ENCODE results near the gene ADAM29. TPM values are rescaled to one million over a fixed set of nuclear protein-coding genes. Genes with fewer than 3 reads are reported as not detected.
"Not testable (repeated sequence)": the region's sequence is repeated elsewhere in the genome, so short reads cannot be mapped to it uniquely, and the experiment has no call there.

Gene ADAM29
- total RNA-seq = not detected
- total RNA-seq (2013) = 0.11 TPM
- 0 to 0.28 (median 0) reads per million in 29 experiments for total RNA-seq

GRCh38 chr4:174918058-174918457 lies at the start of gene ADAM29:
TSS of gene ADAM29 (plus strand) at chr4:174918358. CDS start at chr4:174975526, 57,168 bp downstream.
- H3K27ac ChIP-seq (ENCODE audit: low read length) = no peak within 1 kb of the TSS
- Mint-ChIP-seq H3K27me3 (no peaks in the 10 kb centered on the region), H3K4me3 (no peak within 1 kb of the TSS), H3K4me1 (no peaks in the 10 kb centered on the region), H3K9me3 (peaks cover 6 to 8% (median 6%) of the 10 kb centered on the region in 3 donors), H3K36me3 (no peaks in the 10 kb centered on the region), H3K27ac (no peak within 1 kb of the TSS)
- DNase-seq (no peak), ATAC-seq (replicated peaks in 1 of 4) (no peak)
- no CpG with 5 or more reads among the region's 5 CpGs for WGBS (ENCODE audit: insufficient coverage)
- H3K27me3 ChIP-seq (replicated peaks in 1 of 2; ENCODE audit: control insufficient read depth in 2 of 2, extremely low read depth in 1 of 2, insufficient read depth in 2 of 2, low read length in 1 of 2) = no peaks in the 10 kb centered on the region
- H3K9me3 ChIP-seq = no peaks in the 10 kb centered on the region
- no peaks in the 10 kb centered on the region for H3K36me3 ChIP-seq (ENCODE audit: control insufficient read depth in 2 of 2, extremely low read depth in 1 of 2, insufficient read depth in 1 of 2, low read length in 1 of 2)
- H3K4me3 ChIP-seq (ENCODE audit: control insufficient read depth in 1 of 2, extremely low read depth in 1 of 2, low read length in 1 of 2) = no peak within 1 kb of the TSS
- CTCF ChIA-PET = no interaction called here
- POLR2A ChIA-PET = interaction anchor here in 1 of 2 donors (0.6 kb wide), 1 partner anchor 26 kb away, joined by 3 read pairs; no protein-coding TSS in a partner anchor
- no peaks in the 10 kb centered on the region for H3K4me1 ChIP-seq (ENCODE audit: control insufficient read depth in 1 of 2, extremely low read depth in 1 of 2, insufficient read depth in 2 of 2, low read length in 2 of 2)

GRCh38 chr4:174869339-174869738 lies 48.8 kb upstream of the ADAM29 start:
- no peaks in the 10 kb centered on the region for H3K27me3 ChIP-seq (replicated peaks in 1 of 2; ENCODE audit: control insufficient read depth in 2 of 2, extremely low read depth in 1 of 2, insufficient read depth in 2 of 2, low read length in 1 of 2)
- Mint-ChIP-seq H3K27me3 (no peaks in the 10 kb centered on the region), H3K27ac (no peak overlapping the region), H3K4me3 (no peak overlapping the region), H3K4me1 (no peaks in the 10 kb centered on the region), H3K9me3 (peaks cover 0 to 9% (median 5%) of the 10 kb centered on the region in 3 donors), H3K36me3 (no peaks in the 10 kb centered on the region)
- DNase-seq = no peak
- ChIA-PET POLR2A (no interaction called here), CTCF (no interaction called here)
- H3K27ac ChIP-seq (ENCODE audit: low read length) = no peak overlapping the region
- no peaks in the 10 kb centered on the region for H3K9me3 ChIP-seq
- H3K4me3 ChIP-seq (ENCODE audit: control insufficient read depth in 1 of 2, extremely low read depth in 1 of 2, low read length in 1 of 2) = no peak overlapping the region
- H3K4me1 ChIP-seq (ENCODE audit: control insufficient read depth in 1 of 2, extremely low read depth in 1 of 2, insufficient read depth in 2 of 2, low read length in 2 of 2) = no peaks in the 10 kb centered on the region
- ATAC-seq (replicated peaks in 1 of 4) = no peak
- WGBS (ENCODE audit: insufficient coverage) = 93% methylated on average over 3 of the region's 3 CpGs
- H3K36me3 ChIP-seq (ENCODE audit: control insufficient read depth in 2 of 2, extremely low read depth in 1 of 2, insufficient read depth in 1 of 2, low read length in 1 of 2) = no peaks in the 10 kb centered on the region

GRCh38 chr4:174870311-174870710 lies 47.8 kb upstream of the ADAM29 start:
- Mint-ChIP-seq H3K27ac (no peak overlapping the region), H3K36me3 (no peaks in the 10 kb centered on the region), H3K27me3 (no peaks in the 10 kb centered on the region), H3K4me3 (no peak overlapping the region), H3K9me3 (peaks cover 0 to 12% (median 8%) of the 10 kb centered on the region in 3 donors), H3K4me1 (no peaks in the 10 kb centered on the region)
- ATAC-seq (replicated peaks in 1 of 4) = no peak
- no peaks in the 10 kb centered on the region for H3K36me3 ChIP-seq (ENCODE audit: control insufficient read depth in 2 of 2, extremely low read depth in 1 of 2, insufficient read depth in 1 of 2, low read length in 1 of 2)
- no peaks in the 10 kb centered on the region for H3K27me3 ChIP-seq (replicated peaks in 1 of 2; ENCODE audit: control insufficient read depth in 2 of 2, extremely low read depth in 1 of 2, insufficient read depth in 2 of 2, low read length in 1 of 2)
- CTCF ChIA-PET = no interaction called here
- H3K27ac ChIP-seq (ENCODE audit: low read length) = no peak overlapping the region
- WGBS (ENCODE audit: insufficient coverage) = 63% methylated on average over 1 of the region's 2 CpGs
- no peak overlapping the region for H3K4me3 ChIP-seq (ENCODE audit: control insufficient read depth in 1 of 2, extremely low read depth in 1 of 2, low read length in 1 of 2)
- POLR2A ChIA-PET = no interaction called here
- no peaks in the 10 kb centered on the region for H3K4me1 ChIP-seq (ENCODE audit: control insufficient read depth in 1 of 2, extremely low read depth in 1 of 2, insufficient read depth in 2 of 2, low read length in 2 of 2)
- no peak for DNase-seq
- no peaks in the 10 kb centered on the region for H3K9me3 ChIP-seq

GRCh38 chr4:174871407-174871806 lies 46.8 kb upstream of the ADAM29 start:
- H3K4me3 ChIP-seq (ENCODE audit: control insufficient read depth in 1 of 2, extremely low read depth in 1 of 2, low read length in 1 of 2) = no peak overlapping the region
- no peaks in the 10 kb centered on the region for H3K9me3 ChIP-seq
- no peaks in the 10 kb centered on the region for H3K4me1 ChIP-seq (ENCODE audit: control insufficient read depth in 1 of 2, extremely low read depth in 1 of 2, insufficient read depth in 2 of 2, low read length in 2 of 2)
- no peaks in the 10 kb centered on the region for H3K27me3 Mint-ChIP-seq
- H3K9me3 Mint-ChIP-seq = peaks cover 0 to 11% (median 8%) of the 10 kb centered on the region in 3 donors
- ChIA-PET POLR2A (no interaction called here), CTCF (no interaction called here)
- no peaks in the 10 kb centered on the region for H3K27me3 ChIP-seq (replicated peaks in 1 of 2; ENCODE audit: control insufficient read depth in 2 of 2, extremely low read depth in 1 of 2, insufficient read depth in 2 of 2, low read length in 1 of 2)
- H3K27ac ChIP-seq (ENCODE audit: low read length) = no peak overlapping the region
- no peak overlapping the region for H3K4me3 Mint-ChIP-seq
- H3K36me3 Mint-ChIP-seq = no peaks in the 10 kb centered on the region
- H3K4me1 Mint-ChIP-seq = no peaks in the 10 kb centered on the region
- ATAC-seq (replicated peaks in 1 of 4) (no peak), DNase-seq (no peak)
- H3K36me3 ChIP-seq (ENCODE audit: control insufficient read depth in 2 of 2, extremely low read depth in 1 of 2, insufficient read depth in 1 of 2, low read length in 1 of 2) = no peaks in the 10 kb centered on the region
- H3K27ac Mint-ChIP-seq = no peak overlapping the region

GRCh38 chr4:174873146-174873545 lies 45.0 kb upstream of the ADAM29 start:
- no CpG with 5 or more reads among the region's 4 CpGs for WGBS (ENCODE audit: insufficient coverage)
- ATAC-seq (replicated peaks in 1 of 4); H3K27me3 ChIP-seq (replicated peaks in 1 of 2; ENCODE audit: control insufficient read depth in 2 of 2, extremely low read depth in 1 of 2, insufficient read depth in 2 of 2, low read length in 1 of 2); H3K27ac ChIP-seq (ENCODE audit: low read length); H3K4me3 ChIP-seq (ENCODE audit: control insufficient read depth in 1 of 2, extremely low read depth in 1 of 2, low read length in 1 of 2); H3K4me1 Mint-ChIP-seq; POLR2A ChIA-PET; H3K9me3 ChIP-seq; H3K27me3 Mint-ChIP-seq; H3K4me3 Mint-ChIP-seq; DNase-seq; CTCF ChIA-PET; H3K4me1 ChIP-seq (ENCODE audit: control insufficient read depth in 1 of 2, extremely low read depth in 1 of 2, insufficient read depth in 2 of 2, low read length in 2 of 2); H3K36me3 Mint-ChIP-seq; H3K27ac Mint-ChIP-seq; H3K36me3 ChIP-seq (ENCODE audit: control insufficient read depth in 2 of 2, extremely low read depth in 1 of 2, insufficient read depth in 1 of 2, low read length in 1 of 2): not testable (repeated sequence)
- peaks cover 3 to 18% (median 6%) of the 10 kb centered on the region in 3 donors for H3K9me3 Mint-ChIP-seq

GRCh38 chr4:174873931-174874330 lies 44.2 kb upstream of the ADAM29 start:
- no peak overlapping the region for H3K4me3 Mint-ChIP-seq
- POLR2A ChIA-PET = no interaction called here
- H3K4me3 ChIP-seq (ENCODE audit: control insufficient read depth in 1 of 2, extremely low read depth in 1 of 2, low read length in 1 of 2) = no peak overlapping the region
- WGBS (ENCODE audit: insufficient coverage) = no CpG with 5 or more reads among the region's 1 CpG
- H3K27me3 ChIP-seq (replicated peaks in 1 of 2; ENCODE audit: control insufficient read depth in 2 of 2, extremely low read depth in 1 of 2, insufficient read depth in 2 of 2, low read length in 1 of 2) = no peaks in the 10 kb centered on the region
- no peaks in the 10 kb centered on the region for H3K36me3 ChIP-seq (ENCODE audit: control insufficient read depth in 2 of 2, extremely low read depth in 1 of 2, insufficient read depth in 1 of 2, low read length in 1 of 2)
- peaks cover 3 to 18% (median 6%) of the 10 kb centered on the region in 3 donors for H3K9me3 Mint-ChIP-seq
- no peak overlapping the region for H3K27ac ChIP-seq (ENCODE audit: low read length)
- H3K9me3 ChIP-seq = no peaks in the 10 kb centered on the region
- CTCF ChIA-PET = interaction anchor here in 1 of 2 donors (0.7 kb wide), 1 partner anchor 745 kb away, joined by 3 read pairs; no protein-coding TSS in a partner anchor
- H3K4me1 ChIP-seq (ENCODE audit: control insufficient read depth in 1 of 2, extremely low read depth in 1 of 2, insufficient read depth in 2 of 2, low read length in 2 of 2) = no peaks in the 10 kb centered on the region
- H3K27ac Mint-ChIP-seq = no peak overlapping the region
- no peaks in the 10 kb centered on the region for H3K36me3 Mint-ChIP-seq
- DNase-seq = no peak
- no peaks in the 10 kb centered on the region for H3K4me1 Mint-ChIP-seq
- H3K27me3 Mint-ChIP-seq = no peaks in the 10 kb centered on the region
- ATAC-seq (replicated peaks in 1 of 4) = no peak

- H3K27me3 ChIP-seq (replicated peaks in 1 of 2; ENCODE audit: control insufficient read depth in 2 of 2, extremely low read depth in 1 of 2, insufficient read depth in 2 of 2, low read length in 1 of 2) = no peaks in the 10 kb centered on the region
- no peaks in the 10 kb centered on the region for H3K36me3 Mint-ChIP-seq
- H3K36me3 ChIP-seq (ENCODE audit: control insufficient read depth in 2 of 2, extremely low read depth in 1 of 2, insufficient read depth in 1 of 2, low read length in 1 of 2) = no peaks in the 10 kb centered on the region
- H3K4me1 ChIP-seq (ENCODE audit: control insufficient read depth in 1 of 2, extremely low read depth in 1 of 2, insufficient read depth in 2 of 2, low read length in 2 of 2) = no peaks in the 10 kb centered on the region
- H3K4me1 Mint-ChIP-seq = no peaks in the 10 kb centered on the region
- peaks cover 3 to 18% (median 6%) of the 10 kb centered on the region in 3 donors for H3K9me3 Mint-ChIP-seq
- H3K4me3 Mint-ChIP-seq = no peak overlapping the region
- H3K4me3 ChIP-seq (ENCODE audit: control insufficient read depth in 1 of 2, extremely low read depth in 1 of 2, low read length in 1 of 2) = no peak overlapping the region
- no peaks in the 10 kb centered on the region for H3K27me3 Mint-ChIP-seq
- no peak overlapping the region for H3K27ac Mint-ChIP-seq
- ATAC-seq (replicated peaks in 1 of 4) (no peak), DNase-seq (no peak)
- ChIA-PET CTCF (no interaction called here), POLR2A (no interaction called here)
- WGBS (ENCODE audit: insufficient coverage) = no CpG with 5 or more reads among the region's 1 CpG
- H3K27ac ChIP-seq (ENCODE audit: low read length) = no peak overlapping the region
- no peaks in the 10 kb centered on the region for H3K9me3 ChIP-seq
These were observed 43.3 kb upstream of the ADAM29 start for GRCh38 chr4:174874898-174875297.

Data from T-cell (primary cell).